HUES64 (cell line): ENCODE data around the gene SH2D4B.

Source experiments
- H3K27ac ChIP-seq: 2 replicates; pipeline ENCODE4 v1.7.0; 2013; ENCODE audit warnings: low read depth, low read length, inconsistent platforms
- H3K27me3 ChIP-seq: 2 replicates; pipeline ENCODE4 v1.6.1; 2013; ENCODE audit warnings: mild to moderate bottlenecking, low read length; ENCODE audit not compliant: insufficient read depth
- H3K36me3 ChIP-seq: 2 replicates; pipeline ENCODE4 v1.6.1; 2013; ENCODE audit warnings: mild to moderate bottlenecking, low read length; ENCODE audit not compliant: insufficient read depth
- H3K4me1 ChIP-seq: 2 replicates; pipeline ENCODE4 v1.6.1; 2013; ENCODE audit warnings: mild to moderate bottlenecking, low read length, moderate library complexity; ENCODE audit not compliant: insufficient read depth
- H3K4me3 ChIP-seq: 2 replicates; pipeline ENCODE4 v1.5.1; 2013; ENCODE audit warnings: mild to moderate bottlenecking, low read length, moderate library complexity
- H3K9ac ChIP-seq: 2 replicates; pipeline ENCODE4 v1.6.1; 2013; ENCODE audit warnings: mild to moderate bottlenecking, low read depth, low read length
- H3K9me3 ChIP-seq: 2 replicates; pipeline ENCODE4 v1.6.1; 2013; ENCODE audit warnings: low read depth, low read length; ENCODE audit not compliant: insufficient read depth
- WGBS: fragments of 150-250, 120-280 bp; methylation state at CpG from one replicate; pipeline ENCODE4 v1.1.7; 2013; ENCODE audit warnings: missing lambda C conversion rate; 5-methylcytosine and 5-hydroxymethylcytosine counted together

Gene SH2D4B

DNA sequence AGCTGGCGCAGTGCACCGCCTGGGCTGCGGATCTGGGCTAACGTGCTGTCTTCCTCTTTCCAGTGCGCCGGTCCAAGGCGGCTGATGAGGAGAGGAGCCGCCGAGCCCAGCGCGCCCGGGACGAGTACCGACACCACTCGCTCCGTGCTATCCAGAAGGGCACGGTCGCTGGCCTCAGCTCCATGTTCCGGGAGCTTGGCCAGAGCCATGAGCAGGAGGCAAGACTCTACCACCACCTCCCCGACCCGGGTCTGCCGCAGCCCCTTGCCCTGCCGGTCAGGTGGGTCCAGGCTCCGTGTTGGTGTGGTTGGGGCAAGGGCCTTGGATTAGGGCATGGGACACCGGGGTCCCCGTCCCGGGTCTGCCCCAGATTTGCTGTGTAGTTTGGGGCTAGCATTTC, 65.8 kb downstream of the SH2D4B start:
- Histone ChIP-seq H3K9me3 (no peaks in the 10 kb centered on the region), H3K36me3 (no peaks in the 10 kb centered on the region), H3K27ac (no peak overlapping the region), H3K27me3 (no peaks in the 10 kb centered on the region), H3K9ac (no peak overlapping the region), H3K4me3 (no peak overlapping the region), H3K4me1 (no peaks in the 10 kb centered on the region)
- WGBS: 96% methylated on average over 27 of the region's 27 CpGs

DNA sequence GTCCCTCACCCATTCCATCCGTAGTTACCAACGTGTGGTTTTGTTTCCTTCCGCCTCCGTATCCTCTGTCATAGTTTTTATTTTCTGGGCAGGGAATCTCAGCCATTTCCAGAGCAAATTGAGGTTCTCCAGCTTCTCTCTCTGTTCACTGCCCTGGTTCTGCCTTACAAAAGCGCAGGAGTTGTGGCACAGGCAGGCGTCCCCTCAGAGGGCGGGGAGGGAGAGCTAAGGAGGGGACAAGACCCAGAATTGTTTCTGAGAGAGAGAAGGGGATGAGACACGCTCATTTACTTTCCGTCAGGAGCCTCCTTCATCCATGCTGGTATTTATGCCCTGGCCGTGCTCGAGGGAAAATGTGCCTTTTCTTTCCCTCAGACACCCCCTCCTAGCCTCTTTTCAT, 71.0 kb downstream of the SH2D4B start:
- Histone ChIP-seq H3K9me3 (no peaks in the 10 kb centered on the region), H3K27me3 (no peaks in the 10 kb centered on the region), H3K27ac (no peak overlapping the region), H3K9ac (no peak overlapping the region), H3K36me3 (no peaks in the 10 kb centered on the region), H3K4me1 (no peaks in the 10 kb centered on the region), H3K4me3 (no peak overlapping the region)
- 80% methylated on average over 11 of the region's 11 CpGs for WGBS

DNA sequence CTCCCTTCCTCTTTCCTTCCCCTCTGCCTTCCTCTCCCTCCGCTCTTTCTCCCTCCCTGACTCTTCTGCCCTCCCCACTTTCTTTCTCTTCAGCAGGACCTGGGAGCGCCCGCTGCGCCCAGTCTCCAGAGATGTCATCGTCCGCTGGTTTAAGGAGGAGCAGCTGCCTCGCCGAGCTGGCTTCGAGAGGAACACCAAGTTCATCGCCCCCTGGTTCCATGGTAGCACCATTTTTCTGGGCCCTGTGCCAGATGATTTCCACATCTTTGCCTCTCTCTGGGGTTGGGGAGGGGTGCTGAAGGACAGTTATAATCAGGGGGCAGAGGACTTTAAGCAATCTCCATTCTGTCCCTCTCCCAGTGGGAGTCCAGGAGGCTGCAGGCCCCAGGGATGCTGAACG, 71.6 kb downstream of the SH2D4B start:
- 89% methylated on average over 11 of the region's 11 CpGs for WGBS
- no peak overlapping the region for H3K27ac ChIP-seq
- H3K4me3 ChIP-seq: no peak overlapping the region
- no peaks in the 10 kb centered on the region for H3K4me1 ChIP-seq
- H3K9ac ChIP-seq: no peak overlapping the region
- no peaks in the 10 kb centered on the region for H3K36me3 ChIP-seq
- no peaks in the 10 kb centered on the region for H3K27me3 ChIP-seq
- H3K9me3 ChIP-seq: no peaks in the 10 kb centered on the region

DNA sequence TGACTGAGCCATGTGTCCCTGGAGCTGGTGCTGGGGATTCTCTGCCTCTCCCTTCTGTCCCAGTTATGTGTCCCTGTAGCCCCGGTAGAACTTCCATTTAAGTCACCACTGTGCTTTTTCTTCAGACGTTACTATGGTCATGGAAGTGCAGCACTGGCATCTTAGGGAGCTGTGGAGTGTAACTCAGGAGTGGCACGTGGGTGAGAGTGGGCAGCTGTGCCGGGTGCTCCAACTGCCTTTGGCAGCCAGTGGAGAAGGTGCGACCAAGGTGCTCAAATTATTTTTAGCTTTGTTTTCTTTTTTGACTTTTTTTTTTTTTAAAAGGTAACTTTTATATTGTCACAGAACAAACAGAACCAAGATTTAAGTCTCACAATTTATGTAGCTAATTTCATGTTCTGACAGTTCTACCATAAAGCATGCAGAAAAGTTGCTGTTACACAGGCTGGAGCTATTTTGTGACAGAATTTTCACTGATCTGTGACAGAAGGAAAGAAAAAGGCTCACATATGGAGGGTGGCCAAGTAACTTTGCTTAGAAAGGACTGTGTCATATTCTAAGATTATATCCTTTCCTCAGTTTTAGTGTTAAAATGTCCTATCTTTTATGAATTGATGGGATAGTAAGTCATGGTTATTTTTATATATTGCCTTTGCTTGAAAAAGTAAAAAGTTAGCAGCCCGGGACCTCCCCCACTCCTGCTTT, 73.9 kb downstream of the SH2D4B start:
- Histone ChIP-seq H3K9ac (no peak overlapping the region), H3K4me3 (no peak overlapping the region), H3K4me1 (no peaks in the 10 kb centered on the region), H3K27ac (no peak overlapping the region), H3K36me3 (no peaks in the 10 kb centered on the region), H3K9me3 (no peaks in the 10 kb centered on the region), H3K27me3 (no peaks in the 10 kb centered on the region)
- WGBS: 89% methylated on average over 4 of the region's 6 CpGs

DNA sequence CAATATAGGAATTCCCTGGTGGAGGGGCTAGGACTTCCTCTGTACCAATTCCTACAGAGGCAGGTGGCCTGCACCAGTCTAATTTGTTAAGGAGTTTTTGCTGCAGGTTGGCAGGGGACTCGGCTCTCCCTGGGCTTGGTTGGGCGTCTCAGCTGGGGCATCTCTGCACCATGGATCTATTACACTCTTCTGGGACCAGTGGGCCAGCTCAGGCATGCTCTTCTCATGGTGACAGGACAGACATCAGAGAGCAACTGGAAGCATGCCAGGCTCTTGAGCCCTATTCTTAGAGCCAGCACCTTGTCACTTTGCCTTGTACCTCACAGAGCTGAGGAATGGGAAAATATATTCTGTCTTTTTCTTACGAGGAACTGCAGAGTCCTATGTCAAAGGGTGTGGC, 74.6 kb downstream of the SH2D4B start:
- no peaks in the 10 kb centered on the region for H3K36me3 ChIP-seq
- no peaks in the 10 kb centered on the region for H3K4me1 ChIP-seq
- no peaks in the 10 kb centered on the region for H3K9me3 ChIP-seq
- H3K27ac ChIP-seq: no peak overlapping the region
- WGBS: 86% methylated on average over 2 of the region's 3 CpGs
- no peak overlapping the region for H3K9ac ChIP-seq
- H3K27me3 ChIP-seq: no peaks in the 10 kb centered on the region
- H3K4me3 ChIP-seq: no peak overlapping the region

DNA sequence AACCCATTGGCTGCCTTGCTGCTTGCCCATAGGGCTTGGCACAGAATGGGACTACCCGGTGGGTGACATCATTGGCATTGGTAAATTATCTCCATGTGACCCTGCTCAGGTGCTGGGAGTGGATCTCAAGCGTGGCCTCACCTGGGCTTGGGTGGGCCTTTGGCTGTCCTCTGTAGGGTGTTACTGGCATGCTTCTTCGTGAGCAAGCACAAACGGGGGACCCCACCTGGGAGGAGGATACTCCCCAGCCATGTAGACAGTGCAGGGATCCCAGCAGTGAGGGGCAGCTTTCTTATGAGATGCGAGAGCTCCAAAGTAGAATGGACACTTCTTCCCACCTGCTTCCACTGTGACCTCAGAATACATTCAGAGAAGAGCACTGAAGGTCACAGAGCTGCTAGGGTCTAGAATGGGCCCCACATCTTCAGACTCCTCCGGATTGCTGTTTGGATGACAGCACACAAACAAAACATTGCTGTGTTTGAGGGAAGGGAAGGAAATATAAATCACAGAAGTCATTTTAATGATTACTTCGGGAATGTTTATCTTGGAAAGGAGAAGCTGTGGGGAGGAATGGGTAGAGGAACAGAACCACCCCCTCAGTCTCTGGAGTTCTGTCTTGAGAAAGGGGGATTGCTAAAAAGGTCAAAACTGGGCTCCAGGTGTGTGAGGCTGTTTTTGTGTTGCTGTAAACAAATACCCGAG, 75.9 kb downstream of the SH2D4B start:
- H3K9me3 ChIP-seq: no peaks in the 10 kb centered on the region
- no peaks in the 10 kb centered on the region for H3K4me1 ChIP-seq
- WGBS: 86% methylated on average over 8 of the region's 8 CpGs
- no peaks in the 10 kb centered on the region for H3K27me3 ChIP-seq
- no peak overlapping the region for H3K4me3 ChIP-seq
- H3K36me3 ChIP-seq: no peaks in the 10 kb centered on the region
- H3K9ac ChIP-seq: no peak overlapping the region
- H3K27ac ChIP-seq: no peak overlapping the region

DNA sequence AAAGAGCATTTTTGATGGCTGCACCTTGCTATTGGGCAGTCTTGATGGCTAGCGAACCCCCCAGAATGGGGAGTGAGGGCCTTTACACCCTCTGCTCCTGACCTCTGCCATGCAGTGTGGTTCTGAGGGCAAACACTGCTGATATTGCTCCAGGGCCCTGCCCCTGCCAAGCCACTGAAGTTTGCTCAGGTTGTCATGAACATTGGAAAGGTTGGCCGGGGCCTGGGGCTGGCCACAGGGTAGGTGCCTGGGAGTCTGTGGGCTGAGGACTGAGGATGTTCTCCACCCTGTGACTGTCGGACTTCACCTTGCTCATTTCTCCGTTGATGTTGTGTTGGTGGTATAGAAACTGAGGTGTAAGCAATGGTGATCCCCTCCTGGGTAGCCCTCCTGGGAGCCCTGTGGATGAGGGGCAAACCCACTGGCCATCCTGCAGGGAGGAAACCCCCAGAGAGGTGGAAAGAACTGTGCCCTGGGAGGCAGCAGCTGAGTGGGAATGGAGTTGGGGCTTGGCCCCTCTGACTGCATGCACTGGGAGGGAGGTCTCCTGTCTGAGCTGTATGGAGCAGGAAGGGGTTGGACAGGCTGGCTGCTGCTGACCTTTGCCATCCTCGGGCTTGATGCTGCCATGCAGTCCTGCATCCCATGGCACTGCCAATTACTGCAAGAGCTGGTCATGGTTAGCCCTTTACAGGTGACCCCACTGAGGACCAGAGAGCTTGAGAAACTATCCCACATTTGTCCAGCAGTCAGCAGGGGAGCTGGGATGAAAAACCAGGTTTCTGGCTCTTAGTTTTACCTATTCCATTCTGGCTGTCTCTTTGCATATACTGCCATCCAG, 77.1 kb downstream of the SH2D4B start:
- Histone ChIP-seq H3K4me3 (no peak overlapping the region), H3K36me3 (no peaks in the 10 kb centered on the region), H3K9ac (no peak overlapping the region), H3K9me3 (no peaks in the 10 kb centered on the region), H3K27me3 (no peaks in the 10 kb centered on the region), H3K4me1 (no peaks in the 10 kb centered on the region), H3K27ac (no peak overlapping the region)
- WGBS: 91% methylated on average over 5 of the region's 5 CpGs

DNA sequence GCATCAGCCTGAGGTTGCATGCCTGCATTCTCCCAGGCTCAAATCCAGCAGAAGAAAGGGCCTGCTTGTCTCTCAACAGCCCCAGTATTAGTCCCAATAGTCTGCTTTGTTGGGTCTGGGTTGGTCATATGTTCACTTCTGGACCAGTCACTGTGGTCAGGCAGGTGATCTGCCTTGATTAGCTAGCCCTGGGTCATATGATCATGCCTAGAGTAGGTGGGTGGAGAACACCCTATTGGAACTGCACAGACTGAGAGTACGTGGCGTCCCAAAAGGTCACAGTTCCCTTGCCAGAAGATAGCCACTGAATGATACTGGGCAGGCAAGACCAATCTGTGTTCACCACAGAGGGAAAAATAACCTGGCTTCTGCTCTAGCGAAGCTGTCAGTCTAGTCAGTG, 80.1 kb downstream of the SH2D4B start:
- Histone ChIP-seq H3K36me3 (no peaks in the 10 kb centered on the region), H3K4me3 (no peak overlapping the region), H3K9ac (no peak overlapping the region), H3K4me1 (no peaks in the 10 kb centered on the region), H3K27ac (no peak overlapping the region), H3K27me3 (no peaks in the 10 kb centered on the region), H3K9me3 (no peaks in the 10 kb centered on the region)
- 96% methylated on average over 3 of the region's 3 CpGs for WGBS

- Histone ChIP-seq H3K36me3 (no peaks in the 10 kb centered on the region), H3K9me3 (no peaks in the 10 kb centered on the region), H3K27me3 (no peaks in the 10 kb centered on the region), H3K4me1 (no peaks in the 10 kb centered on the region), H3K4me3 (no peak overlapping the region), H3K27ac (no peak overlapping the region), H3K9ac (no peak overlapping the region)
- 95% methylated on average over 5 of the region's 5 CpGs for WGBS
Measured at GRCh38 chr10:80619036-80619435, 81.3 kb downstream of the SH2D4B start.

- no peaks in the 10 kb centered on the region for H3K36me3 ChIP-seq
- no peak overlapping the region for H3K4me3 ChIP-seq
- no peaks in the 10 kb centered on the region for H3K27me3 ChIP-seq
- no peak overlapping the region for H3K9ac ChIP-seq
- H3K4me1 ChIP-seq: no peaks in the 10 kb centered on the region
- no peak overlapping the region for H3K27ac ChIP-seq
- 91% methylated on average over 3 of the region's 3 CpGs for WGBS
- H3K9me3 ChIP-seq: 0 out of 2 replicates have a peak, but pooled peaks cover 6% of the 10 kb centered on the region
Measured at GRCh38 chr10:80622153-80622552, 84.5 kb downstream of the SH2D4B start.

GRCh38 chr10:80630324-80630723, 92.6 kb downstream of the SH2D4B start:
- 89% methylated on average over 1 of the region's 1 CpG for WGBS
- Histone ChIP-seq H3K4me3 (no peak overlapping the region), H3K27ac (no peak overlapping the region), H3K27me3 (no peaks in the 10 kb centered on the region), H3K9me3 (0 out of 2 replicates have a peak, but pooled peaks cover 6% of the 10 kb centered on the region), H3K36me3 (no peaks in the 10 kb centered on the region), H3K4me1 (no peaks in the 10 kb centered on the region), H3K9ac (no peak overlapping the region)
